Spleen (tissue), 3 donors: ENCODE results near the gene PDF.

Experiments
- POLR2A ChIP-seq, 3 donors: fragments of 450-650 bp; IDR thresholded peaks; one replicate each; pipeline ENCODE4 v1.5.1; 2017; ENCODE audit warnings: antibody characterized with exemption in 3 of 3, mild to moderate bottlenecking in 1 of 3
- POLR2AphosphoS5 ChIP-seq, 3 donors: sonication (generic); formaldehyde crosslinking; IDR thresholded peaks; one replicate each; pipeline ENCODE4 v1.5.1; 2017; ENCODE audit warnings: antibody characterized with exemption in 3 of 3

GRCh38 chr16:69338557-69339288, 8.3 kb upstream of the PDF start:
- no peak for TF ChIP-seq POLR2AphosphoS5 (IDR thresholded peaks at IDR 0.05)
- no peak for TF ChIP-seq POLR2A (IDR thresholded peaks at IDR 0.05)
